HepG2 (cell line): Measurements from ENCODE around the gene TASOR2. TPM values are rescaled to one million over a fixed set of nuclear protein-coding genes. Genes with fewer than 3 reads are reported as not detected.

ENCODE experiments used
- CREB1 ChIP-seq, 2 experiments: fragments of 450-650 bp in 1 of 2; IDR thresholded peaks; 2 replicates each; pipeline ENCODE4 v1.6.1; 2016 to 2017; ENCODE audit warnings: control low read depth in 1 of 2, mild to moderate bottlenecking in 1 of 2, missing compliant biosample characterization in 1 of 2, missing genetic modification characterization in 1 of 2
- NFIC ChIP-seq: IDR thresholded peaks from 2 replicates; pipeline ENCODE4 v1.6.1; 2012; ENCODE audit warnings: mild to moderate bottlenecking, low read length, inconsistent platforms
- NFRKB ChIP-seq: fragments of 450-650 bp; IDR thresholded peaks from 2 replicates; pipeline ENCODE4 v1.6.1; 2017
- PHF8 ChIP-seq: sonication (generic); formaldehyde crosslinking; IDR thresholded peaks from 2 replicates; pipeline ENCODE4 v1.5.0; 2020; ENCODE audit warnings: missing genetic modification reagents
- POLR2AphosphoS2 ChIP-seq: IDR thresholded peaks from 2 replicates; pipeline ENCODE4 v1.6.1; 2011; ENCODE audit warnings: low read depth, low read length, improper control_type of control experiment
- RARG ChIP-seq: sonication (generic); formaldehyde crosslinking; IDR thresholded peaks from 2 replicates; pipeline ENCODE4 v1.4.0; 2020; ENCODE audit warnings: low read depth, mild to moderate bottlenecking, missing genetic modification reagents
- SP2 ChIP-seq: sonication (generic); formaldehyde crosslinking; IDR thresholded peaks from 2 replicates; pipeline ENCODE4 v1.5.1; 2020; ENCODE audit warnings: mild to moderate bottlenecking, missing genetic modification reagents
- TBP ChIP-seq: sonication (generic); formaldehyde crosslinking; IDR thresholded peaks from 2 replicates; pipeline ENCODE4 v1.5.0; 2020; ENCODE audit warnings: missing genetic modification reagents
- TMF1 ChIP-seq: sonication (generic); formaldehyde crosslinking; IDR thresholded peaks from 2 replicates; pipeline ENCODE4 v1.8.1; 2022; ENCODE audit warnings: low read depth, missing genetic modification reagents
- ZNF317 ChIP-seq: sonication (generic); formaldehyde crosslinking; IDR thresholded peaks from 2 replicates; pipeline ENCODE4 v1.5.0; 2020; ENCODE audit warnings: mild to moderate bottlenecking, missing genetic modification reagents
- ZNF557 ChIP-seq: sonication (generic); formaldehyde crosslinking; IDR thresholded peaks from 2 replicates; pipeline ENCODE4 v1.4.0; 2020; ENCODE audit warnings: missing genetic modification reagents
- polyA plus RNA-seq, 8 experiments: library from polyadenylated mRNA; depleted of rRNA in 3 of 8; stranded (reverse) in 7 of 8; unstranded in 1 of 8; fragments of >200 nt; fragmentation: Illumina TruSeq in 4 of 8; extraction: Trizol in 4 of 8; gene quantifications; 2 replicates each; pipeline versions ENCODE4 v1.2.1 to v1.2.3, GENCODE V29; 2011 to 2016; ENCODE audit warnings: low read depth in 4 of 8, missing spikeins in 1 of 8, mixed read lengths in 1 of 8; ENCODE audit not compliant: insufficient read depth in 1 of 8
- total RNA-seq, 5 experiments: library from RNA; depleted of rRNA; stranded (reverse); fragments of >200 nt; fragmentation: Illumina TruSeq; extraction: Trizol; gene quantifications; 2 replicates each; pipeline ENCODE4 v1.2.3, GENCODE V29; 2016; ENCODE audit warnings: low read depth in 1 of 5
- TF ChIP-seq, protein P1 (sequence below): sonication (generic); formaldehyde crosslinking; IDR thresholded peaks from 2 replicates; pipeline ENCODE4 v1.8.1; 2022; ENCODE audit warnings: low read depth, mild to moderate bottlenecking, missing genetic modification reagents
- TF ChIP-seq, protein P2 (sequence below): sonication (generic); formaldehyde crosslinking; IDR thresholded peaks from 2 replicates; pipeline ENCODE4 v1.4.0; 2020; ENCODE audit warnings: mild to moderate bottlenecking, missing genetic modification reagents
- TF ChIP-seq, protein P3 (sequence below): sonication (generic); formaldehyde crosslinking; IDR thresholded peaks from 2 replicates; pipeline ENCODE4 v1.4.0; 2020; ENCODE audit warnings: mild to moderate bottlenecking, missing genetic modification reagents, borderline replicate concordance
- TF ChIP-seq, protein P4 (sequence below): IDR thresholded peaks from 2 replicates; pipeline ENCODE4 v1.6.1; 2016; ENCODE audit warnings: missing biosample characterization, missing genetic modification reagents, low read depth
- TF ChIP-seq, protein P5 (sequence below): sonication (generic); formaldehyde crosslinking; IDR thresholded peaks from 2 replicates; pipeline ENCODE4 v1.5.0; 2020; ENCODE audit warnings: missing genetic modification reagents, mild to moderate bottlenecking, borderline replicate concordance

Gene TASOR2
- total and polyA plus RNA-seq, 2 of the 13 experiments (the other 11 are each of a cell fraction or from before 2014, with no cell fraction given): 24.2 to 55.3 TPM

DNA sequence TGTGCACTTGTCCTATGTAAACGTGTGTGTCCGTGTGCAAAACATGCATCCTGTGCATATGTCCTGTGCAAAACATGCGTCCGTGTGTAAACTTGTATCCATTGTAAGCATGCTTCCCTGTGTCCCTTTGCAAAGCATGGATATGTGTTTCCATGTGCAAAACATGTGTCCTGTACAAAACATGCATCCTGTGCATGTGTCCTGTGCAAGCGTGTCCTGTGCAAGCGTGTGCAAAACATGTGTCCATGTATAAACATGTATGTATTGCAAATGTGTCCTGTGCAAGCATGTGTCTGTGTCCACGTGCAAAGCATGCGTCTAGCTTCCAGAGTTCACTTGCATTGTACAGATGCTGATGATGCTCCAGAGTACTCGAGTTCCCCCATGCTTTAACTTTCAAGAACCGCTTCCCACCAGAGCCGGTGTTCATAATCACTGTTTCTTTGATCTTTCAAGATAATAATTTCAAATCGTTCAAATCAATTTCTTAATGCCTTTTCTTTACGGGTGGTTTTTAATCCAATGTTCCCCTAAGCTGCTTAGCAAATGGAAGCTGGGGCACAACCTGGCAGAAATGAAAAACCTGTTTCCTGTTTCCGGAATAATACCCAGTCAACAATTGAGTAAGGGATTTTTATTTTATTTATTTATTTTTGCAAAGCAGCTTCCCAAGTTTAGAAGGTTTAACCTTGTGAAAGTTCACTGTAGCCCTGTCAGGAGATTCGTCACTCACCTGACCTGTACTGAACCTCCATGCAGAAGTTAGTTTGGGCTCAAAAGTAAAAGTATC lies 17.6 kb upstream of the TASOR2 start (continued):
- TF ChIP-seq, protein P1, sequence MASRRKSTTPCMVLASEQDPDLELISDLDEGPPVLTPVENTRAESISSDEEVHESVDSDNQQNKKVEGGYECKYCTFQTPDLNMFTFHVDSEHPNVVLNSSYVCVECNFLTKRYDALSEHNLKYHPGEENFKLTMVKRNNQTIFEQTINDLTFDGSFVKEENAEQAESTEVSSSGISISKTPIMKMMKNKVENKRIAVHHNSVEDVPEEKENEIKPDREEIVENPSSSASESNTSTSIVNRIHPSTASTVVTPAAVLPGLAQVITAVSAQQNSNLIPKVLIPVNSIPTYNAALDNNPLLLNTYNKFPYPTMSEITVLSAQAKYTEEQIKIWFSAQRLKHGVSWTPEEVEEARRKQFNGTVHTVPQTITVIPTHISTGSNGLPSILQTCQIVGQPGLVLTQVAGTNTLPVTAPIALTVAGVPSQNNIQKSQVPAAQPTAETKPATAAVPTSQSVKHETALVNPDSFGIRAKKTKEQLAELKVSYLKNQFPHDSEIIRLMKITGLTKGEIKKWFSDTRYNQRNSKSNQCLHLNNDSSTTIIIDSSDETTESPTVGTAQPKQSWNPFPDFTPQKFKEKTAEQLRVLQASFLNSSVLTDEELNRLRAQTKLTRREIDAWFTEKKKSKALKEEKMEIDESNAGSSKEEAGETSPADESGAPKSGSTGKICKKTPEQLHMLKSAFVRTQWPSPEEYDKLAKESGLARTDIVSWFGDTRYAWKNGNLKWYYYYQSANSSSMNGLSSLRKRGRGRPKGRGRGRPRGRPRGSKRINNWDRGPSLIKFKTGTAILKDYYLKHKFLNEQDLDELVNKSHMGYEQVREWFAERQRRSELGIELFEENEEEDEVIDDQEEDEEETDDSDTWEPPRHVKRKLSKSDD (CRISPR knock-in tag): no peak; the same call in 1 of the 2 replicates
- TF ChIP-seq, protein P2, sequence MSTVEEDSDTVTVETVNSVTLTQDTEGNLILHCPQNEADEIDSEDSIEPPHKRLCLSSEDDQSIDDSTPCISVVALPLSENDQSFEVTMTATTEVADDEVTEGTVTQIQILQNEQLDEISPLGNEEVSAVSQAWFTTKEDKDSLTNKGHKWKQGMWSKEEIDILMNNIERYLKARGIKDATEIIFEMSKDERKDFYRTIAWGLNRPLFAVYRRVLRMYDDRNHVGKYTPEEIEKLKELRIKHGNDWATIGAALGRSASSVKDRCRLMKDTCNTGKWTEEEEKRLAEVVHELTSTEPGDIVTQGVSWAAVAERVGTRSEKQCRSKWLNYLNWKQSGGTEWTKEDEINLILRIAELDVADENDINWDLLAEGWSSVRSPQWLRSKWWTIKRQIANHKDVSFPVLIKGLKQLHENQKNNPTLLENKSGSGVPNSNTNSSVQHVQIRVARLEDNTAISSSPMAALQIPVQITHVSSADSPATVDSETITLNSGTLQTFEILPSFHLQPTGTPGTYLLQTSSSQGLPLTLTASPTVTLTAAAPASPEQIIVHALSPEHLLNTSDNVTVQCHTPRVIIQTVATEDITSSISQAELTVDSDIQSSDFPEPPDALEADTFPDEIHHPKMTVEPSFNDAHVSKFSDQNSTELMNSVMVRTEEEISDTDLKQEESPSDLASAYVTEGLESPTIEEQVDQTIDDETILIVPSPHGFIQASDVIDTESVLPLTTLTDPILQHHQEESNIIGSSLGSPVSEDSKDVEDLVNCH (CRISPR knock-in tag): no peak
- TF ChIP-seq NFRKB (no peak), SP2 (no peak), TBP (no peak), TMF1 (no peak), RARG (no peak), NFIC (no peak), CREB1 (IDR thresholded peaks at IDR 0.05) (no peak), CREB1 (CRISPR knock-in tag; IDR thresholded peaks at IDR 0.05) (no peak), POLR2AphosphoS2 (no peak), PHF8 (CRISPR knock-in tag) (no peak), ZNF317 (CRISPR knock-in tag) (no peak), ZNF557 (no peak; the same call in 1 of the 2 replicates)
- TF ChIP-seq, protein P3, sequence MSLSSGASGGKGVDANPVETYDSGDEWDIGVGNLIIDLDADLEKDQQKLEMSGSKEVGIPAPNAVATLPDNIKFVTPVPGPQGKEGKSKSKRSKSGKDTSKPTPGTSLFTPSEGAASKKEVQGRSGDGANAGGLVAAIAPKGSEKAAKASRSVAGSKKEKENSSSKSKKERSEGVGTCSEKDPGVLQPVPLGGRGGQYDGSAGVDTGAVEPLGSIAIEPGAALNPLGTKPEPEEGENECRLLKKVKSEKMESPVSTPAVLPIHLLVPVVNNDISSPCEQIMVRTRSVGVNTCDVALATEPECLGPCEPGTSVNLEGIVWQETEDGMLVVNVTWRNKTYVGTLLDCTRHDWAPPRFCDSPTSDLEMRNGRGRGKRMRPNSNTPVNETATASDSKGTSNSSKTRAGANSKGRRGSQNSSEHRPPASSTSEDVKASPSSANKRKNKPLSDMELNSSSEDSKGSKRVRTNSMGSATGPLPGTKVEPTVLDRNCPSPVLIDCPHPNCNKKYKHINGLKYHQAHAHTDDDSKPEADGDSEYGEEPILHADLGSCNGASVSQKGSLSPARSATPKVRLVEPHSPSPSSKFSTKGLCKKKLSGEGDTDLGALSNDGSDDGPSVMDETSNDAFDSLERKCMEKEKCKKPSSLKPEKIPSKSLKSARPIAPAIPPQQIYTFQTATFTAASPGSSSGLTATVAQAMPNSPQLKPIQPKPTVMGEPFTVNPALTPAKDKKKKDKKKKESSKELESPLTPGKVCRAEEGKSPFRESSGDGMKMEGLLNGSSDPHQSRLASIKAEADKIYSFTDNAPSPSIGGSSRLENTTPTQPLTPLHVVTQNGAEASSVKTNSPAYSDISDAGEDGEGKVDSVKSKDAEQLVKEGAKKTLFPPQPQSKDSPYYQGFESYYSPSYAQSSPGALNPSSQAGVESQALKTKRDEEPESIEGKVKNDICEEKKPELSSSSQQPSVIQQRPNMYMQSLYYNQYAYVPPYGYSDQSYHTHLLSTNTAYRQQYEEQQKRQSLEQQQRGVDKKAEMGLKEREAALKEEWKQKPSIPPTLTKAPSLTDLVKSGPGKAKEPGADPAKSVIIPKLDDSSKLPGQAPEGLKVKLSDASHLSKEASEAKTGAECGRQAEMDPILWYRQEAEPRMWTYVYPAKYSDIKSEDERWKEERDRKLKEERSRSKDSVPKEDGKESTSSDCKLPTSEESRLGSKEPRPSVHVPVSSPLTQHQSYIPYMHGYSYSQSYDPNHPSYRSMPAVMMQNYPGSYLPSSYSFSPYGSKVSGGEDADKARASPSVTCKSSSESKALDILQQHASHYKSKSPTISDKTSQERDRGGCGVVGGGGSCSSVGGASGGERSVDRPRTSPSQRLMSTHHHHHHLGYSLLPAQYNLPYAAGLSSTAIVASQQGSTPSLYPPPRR (CRISPR knock-in tag): no peak; the same call in 1 of the 2 replicates
- TF ChIP-seq, protein P4, sequence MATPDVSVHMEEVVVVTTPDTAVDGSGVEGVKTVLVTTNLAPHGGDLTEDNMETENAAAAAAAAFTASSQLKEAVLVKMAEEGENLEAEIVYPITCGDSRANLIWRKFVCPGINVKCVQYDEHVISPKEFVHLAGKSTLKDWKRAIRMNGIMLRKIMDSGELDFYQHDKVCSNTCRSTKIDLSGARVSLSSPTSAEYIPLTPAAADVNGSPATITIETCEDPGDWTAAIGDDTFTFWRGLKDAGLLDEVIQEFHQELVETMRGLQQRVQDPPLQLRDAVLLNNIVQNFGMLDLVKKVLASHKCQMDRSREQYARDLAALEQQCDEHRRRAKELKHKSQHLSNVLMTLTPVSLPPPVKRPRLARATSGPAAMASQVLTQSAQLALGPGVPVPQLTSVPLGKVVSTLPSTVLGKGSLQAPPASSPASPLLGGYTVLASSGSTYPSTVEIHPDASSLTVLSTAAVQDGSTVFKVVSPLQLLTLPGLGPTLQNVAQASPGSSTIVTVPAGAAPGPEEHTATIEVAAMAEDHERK (CRISPR knock-in tag): no peak
- TF ChIP-seq, protein P5, sequence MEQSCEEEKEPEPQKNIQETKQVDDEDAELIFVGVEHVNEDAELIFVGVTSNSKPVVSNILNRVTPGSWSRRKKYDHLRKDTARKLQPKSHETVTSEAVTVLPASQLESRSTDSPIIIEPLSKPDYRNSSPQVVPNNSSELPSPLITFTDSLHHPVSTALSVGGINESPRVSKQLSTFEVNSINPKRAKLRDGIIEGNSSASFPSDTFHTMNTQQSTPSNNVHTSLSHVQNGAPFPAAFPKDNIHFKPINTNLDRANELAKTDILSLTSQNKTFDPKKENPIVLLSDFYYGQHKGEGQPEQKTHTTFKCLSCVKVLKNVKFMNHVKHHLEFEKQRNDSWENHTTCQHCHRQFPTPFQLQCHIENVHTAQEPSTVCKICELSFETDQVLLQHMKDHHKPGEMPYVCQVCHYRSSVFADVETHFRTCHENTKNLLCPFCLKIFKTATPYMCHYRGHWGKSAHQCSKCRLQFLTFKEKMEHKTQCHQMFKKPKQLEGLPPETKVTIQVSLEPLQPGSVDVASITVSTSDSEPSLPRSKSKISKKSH (CRISPR knock-in tag): no peak
